Measurements from ENCODE around the gene TBC1D8.
"Not testable (repeated sequence)": the region's sequence is repeated elsewhere in the genome, so short reads cannot be mapped to it uniquely, and the experiment has no call there.

Gene TBC1D8

DNA sequence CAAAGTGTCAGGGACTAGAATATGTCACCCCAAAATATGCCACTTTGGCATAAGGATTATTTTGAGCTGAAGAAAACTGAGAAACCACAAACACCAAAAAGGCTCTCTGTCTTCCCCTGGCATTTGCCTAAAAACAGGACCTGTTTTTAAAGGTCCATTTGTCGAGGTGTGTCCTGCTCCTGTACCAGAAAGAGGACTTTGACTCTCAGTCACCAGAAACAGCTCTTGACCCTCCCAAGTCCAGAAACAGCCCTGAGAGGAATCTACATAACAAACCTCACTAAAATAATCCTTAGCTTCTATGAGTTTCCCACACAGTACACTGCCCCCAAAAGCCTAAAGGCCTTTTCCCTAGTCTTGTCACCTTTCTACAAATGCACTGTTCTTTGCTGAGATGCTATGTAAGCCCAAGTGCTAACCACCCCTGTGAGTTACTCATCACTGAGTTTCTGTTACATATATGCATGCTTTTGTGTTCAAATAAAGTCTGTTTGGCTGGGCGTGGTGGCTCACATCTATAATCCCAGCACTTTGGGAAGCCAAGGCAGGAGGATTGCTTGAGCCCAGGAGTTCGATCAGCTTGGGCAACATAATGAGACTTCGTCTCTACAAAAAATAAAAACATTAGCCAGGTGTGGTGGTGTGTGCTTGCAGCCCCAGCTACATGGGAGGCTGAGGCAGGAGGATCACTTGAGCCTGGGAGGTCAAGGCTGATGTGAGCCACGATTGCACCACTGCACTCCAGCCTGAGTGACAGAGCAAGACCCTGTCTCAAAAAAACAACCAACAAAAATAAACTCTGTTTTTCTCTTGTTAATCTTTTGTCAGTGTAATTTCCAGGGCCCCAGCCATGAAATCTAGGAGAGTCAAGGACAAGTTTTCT, 93.9 kb downstream of the TBC1D8 start:
- DNase-seq = no peak

DNA sequence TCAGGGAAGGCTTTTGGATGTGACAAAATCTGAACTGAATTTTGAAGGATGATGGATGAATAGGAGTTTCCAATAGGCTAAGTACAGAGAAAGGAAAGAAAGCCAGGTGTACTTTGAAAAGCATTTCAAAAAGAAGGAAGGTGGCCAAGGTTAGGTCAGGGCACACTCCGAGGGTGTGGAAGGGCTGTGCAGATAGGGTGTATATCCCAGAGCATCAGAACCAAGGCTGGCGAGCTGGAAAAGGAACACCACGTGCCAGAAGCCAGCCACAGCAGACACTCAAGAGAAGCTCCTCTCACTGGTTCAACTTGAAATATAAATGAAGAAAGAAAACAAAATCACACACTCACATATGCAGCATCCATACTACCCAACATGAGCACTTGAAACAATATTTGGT, 98.1 kb downstream of the TBC1D8 start:
- no peak for DNase-seq

DNA sequence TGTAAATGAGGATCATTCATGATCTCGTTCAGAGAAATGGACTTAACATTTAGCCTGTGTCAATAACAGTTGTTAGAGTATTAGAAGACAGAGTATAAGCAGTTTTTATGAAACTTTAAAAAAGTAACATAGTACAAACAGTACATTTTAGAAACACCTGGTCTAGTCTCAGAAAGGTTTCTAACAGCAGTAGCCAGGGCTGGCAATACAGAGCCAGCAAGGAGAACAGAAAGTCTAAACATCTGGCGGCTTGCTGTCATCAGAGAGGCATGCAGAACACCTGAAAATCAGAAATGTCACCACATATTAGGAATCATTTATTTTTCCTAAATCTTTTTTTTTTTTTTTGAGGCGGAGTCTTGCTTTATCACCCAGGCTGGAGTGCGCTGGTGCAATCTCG, 99.0 kb downstream of the TBC1D8 start:
- DNase-seq = no peak

DNA sequence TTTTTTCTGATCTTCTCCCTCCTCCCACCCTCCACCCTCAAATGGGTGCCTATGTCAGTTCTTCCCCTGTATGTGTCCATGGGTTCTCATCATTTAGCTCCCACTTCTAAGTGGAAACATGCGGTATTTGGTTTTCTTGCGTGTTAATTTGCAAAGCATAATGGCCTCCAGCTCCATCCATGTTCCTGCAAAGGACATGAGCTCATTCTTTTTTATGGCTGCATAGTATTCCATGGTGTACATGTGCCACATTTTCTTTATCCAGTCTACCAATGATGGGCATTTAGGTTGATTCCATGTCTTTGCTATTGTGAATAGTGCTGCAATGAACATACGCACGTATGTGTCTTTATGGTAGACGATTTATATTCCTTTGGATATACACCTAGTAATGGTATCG, 100.3 kb downstream of the TBC1D8 start:
- DNase-seq = not testable (repeated sequence)

DNA sequence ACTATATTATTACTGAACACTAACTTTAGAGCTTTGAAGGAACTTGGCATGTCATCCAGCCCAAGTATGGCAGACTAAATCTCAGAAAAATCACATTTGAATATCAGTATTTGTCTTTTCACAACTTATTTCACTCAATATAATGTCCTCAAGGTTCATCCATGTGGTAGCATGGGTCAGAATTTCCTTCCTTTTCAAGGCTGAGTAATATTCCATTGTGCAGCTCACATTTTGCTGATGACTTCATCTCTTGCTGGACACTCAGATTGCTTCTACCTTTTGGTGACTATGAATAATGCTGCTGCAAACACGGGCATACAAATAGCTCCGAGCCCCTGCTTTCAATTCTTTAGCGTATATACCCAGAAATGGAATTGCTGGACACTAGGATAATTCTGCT, 102.4 kb downstream of the TBC1D8 start:
- DNase-seq = no peak

DNA sequence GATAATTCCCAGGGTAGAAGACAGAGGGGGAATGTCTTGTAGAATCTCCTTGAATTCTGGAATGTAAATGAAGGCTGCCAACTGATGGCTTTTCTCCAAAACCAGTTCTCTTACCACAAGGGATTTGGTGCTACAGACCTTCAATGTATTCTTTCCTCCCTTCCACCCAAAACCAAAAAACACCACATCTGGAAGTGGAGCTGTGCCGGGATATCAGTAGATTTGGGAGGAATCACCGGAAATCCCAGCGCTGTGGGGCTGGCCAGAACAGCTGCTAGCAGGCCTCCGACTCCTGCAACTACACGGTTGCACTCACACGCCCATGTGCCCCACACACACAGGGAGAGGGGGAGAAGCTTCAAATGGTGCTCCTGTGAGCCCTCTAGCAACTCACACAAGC, 103.4 kb downstream of the TBC1D8 start:
- no peak for DNase-seq

DNA sequence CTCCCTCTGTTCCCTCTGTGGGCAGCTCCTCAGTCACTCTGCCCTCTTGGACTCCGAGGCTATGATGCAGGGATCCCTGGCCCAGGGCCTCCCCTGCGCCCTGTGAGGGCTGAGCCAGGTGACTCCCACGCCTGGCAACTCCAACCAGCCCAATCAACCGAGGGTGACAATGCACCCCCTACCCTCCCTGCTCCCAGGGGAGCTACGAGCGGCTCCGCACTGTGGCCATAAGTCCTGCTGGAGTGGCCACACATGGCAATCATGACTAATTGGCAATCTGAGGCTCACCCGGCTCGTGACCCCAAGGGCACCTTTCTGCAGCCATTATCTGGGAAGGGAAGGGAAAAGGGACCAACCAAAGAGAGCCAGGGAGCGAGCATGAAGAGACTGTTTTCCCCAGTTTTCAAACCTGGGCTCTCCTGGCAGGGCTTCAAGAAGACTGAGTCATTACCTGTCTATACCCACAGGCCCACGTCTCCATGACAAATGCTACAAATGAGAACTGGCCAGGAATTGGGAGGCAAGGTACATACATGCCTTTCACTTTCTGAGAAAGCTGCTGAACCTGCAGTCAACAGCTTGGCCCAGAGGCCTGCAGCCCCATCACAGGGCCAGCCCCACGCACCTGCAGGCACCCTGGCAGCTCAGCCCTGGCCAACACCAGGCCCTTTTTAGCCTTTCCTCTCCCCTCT, 104.0 kb downstream of the TBC1D8 start:
- DNase-seq = no peak

DNA sequence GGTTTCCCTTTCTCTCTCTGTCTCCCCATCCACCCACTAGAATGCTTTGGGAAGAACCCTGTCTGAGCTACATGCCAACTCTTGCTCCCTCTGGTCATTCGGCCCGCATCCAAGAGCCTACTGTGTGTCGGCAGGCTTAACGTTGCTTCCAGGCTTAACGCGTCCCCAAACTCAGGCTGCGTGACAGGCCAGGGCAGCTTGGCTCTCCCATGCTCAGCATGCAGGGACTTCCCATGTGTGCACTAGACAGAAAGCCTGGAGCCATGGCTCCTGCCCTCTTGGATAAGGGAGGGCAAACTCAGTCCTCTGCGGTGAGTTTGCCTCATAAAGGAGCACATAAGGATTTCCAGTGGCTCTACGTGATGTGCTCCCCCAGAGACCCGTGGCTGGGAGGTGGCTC, 105.9 kb downstream of the TBC1D8 start:
- no peak for DNase-seq

DNA sequence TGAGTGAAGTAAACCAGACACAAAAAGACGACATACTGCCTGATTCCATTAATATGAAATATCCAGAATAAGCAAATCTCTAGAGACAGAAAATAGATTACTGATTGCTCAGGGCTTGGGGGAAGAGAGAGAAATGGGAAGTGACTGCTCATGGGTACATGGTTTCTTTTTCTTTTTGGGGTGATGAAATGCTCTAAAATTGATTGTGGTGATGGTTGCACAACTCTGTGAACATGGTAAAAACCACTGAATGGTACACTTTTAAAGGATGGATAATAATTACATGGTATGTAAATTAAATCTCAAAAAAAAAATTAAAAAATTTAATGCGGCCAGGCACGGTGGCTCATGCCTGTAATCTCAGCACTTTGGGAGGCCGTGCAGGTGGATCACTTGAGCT, 109.8 kb downstream of the TBC1D8 start:
- DNase-seq = no peak

DNA sequence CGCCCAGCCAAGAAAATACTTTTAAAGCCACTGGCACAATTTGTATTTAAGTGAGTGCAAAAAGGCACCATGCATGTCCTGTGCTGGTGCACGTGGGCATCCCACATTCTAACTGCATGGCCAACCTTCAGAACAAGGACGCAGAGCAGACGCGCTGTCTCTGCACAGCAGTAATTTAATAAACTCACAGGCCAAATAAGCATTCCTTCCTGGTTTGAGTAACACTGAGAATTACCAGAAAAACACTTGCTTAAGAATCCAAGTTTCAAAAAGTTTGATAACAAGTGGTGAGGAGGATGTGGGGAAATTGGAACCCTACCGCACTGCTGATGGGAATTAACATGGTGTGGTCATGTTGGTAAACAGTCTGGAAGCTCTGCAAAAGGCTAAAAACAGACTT, 110.4 kb downstream of the TBC1D8 start:
- no peak for DNase-seq

DNA sequence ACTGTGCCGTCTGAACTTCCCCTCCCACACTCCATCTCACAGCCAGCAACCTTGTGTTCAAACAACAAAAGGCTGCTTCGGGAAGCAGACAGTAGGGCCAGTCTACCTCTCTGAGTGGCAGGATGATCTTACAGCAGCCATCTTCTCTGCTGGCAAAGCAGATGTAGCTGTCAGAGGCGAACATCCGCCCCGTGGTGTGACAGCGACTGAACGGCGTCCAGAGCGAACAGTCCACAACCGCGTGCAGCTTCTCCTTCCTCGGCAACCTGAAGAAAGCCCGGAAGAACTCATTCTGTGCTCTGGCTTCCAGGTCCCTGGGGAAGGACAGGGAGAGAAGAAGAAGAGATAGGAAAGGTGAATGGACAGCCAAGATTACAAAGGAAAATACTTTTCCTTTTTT, 111.1 kb downstream of the TBC1D8 start:
- no peak for DNase-seq

DNA sequence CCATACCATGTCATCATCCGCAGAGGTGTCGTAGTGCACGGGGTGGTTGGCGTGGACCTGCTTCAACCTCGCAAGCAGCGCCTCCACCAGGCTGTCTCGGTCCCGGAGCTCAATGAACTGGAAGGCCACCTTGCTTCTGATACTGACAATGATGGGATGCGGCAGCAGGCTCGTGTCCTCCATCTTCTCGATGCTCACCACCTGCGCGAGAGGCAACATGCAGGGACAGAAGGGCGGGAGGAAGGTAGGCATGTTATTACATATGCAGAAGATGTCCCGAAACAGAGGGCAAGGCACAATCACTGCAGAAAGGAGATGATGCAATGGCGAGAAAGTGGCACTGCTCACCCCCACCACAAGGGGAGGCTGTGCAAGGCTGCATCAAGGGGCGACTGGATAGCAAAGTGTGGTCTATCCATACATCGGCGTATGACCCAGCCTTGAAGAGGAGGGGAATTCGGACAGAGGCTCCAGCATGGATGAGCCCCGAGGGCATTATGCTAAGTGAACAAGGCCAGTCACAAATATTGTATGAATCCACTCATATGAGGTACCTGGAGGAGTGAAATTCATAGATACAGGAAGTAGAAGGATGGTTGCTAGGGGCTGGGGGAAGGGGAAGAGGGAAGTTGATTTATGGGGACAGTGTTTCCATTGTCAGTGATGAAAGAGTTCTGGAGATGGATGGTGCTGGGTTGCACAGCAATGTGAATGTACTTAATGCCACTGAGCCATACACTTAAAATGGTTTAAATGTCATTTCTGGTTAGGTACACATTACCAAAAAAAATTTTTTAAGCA, 112.5 kb downstream of the TBC1D8 start:
- DNase-seq = no peak

DNA sequence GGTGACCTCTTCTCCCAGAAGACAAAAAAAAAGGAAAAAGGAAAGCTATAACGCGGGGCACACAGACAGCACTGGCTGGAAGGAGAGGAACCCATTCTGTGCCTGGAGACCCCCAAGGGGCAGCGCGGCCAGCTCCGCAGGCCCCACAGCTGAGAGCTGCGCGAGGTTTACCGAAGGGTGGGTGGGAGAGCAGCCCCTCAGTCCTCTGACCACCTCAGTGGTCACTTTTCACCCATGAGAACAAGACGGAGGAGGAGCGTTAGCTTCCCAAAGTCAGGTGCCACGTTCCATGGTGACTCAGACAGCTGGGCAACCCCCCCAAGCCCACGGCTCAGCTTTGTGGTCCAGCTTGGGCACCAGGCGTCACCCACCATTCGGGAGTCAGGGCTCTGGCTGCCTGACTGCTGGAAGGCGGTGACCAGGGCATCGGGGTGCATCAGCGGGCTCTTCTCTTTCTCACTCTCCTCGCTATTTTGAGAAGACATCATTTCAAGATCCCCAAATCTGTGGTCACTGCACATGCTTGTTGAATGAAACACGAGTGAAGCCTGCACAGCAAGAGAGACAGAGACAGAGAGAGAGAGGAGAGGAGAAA, 113.9 kb downstream of the TBC1D8 start:
- no peak for DNase-seq

DNA sequence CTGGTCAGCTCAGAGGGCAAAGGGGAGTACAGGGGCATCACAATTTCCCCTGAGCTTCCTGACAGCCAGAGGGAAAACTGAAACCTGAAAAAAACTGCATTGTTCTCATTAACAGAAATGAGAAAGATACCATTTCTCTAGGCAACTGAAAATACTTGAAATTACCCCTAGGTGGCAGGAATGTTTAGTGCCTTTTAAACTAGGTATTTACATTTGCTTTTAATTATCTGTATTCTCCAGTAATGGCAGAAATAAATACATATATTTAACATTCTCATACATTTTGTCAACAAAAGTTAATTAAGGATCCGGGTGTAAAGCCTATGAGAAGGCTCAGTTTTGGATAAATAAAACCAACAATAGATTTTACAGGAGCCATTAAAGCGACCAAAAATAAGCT, 114.6 kb downstream of the TBC1D8 start:
- no peak for DNase-seq

DNA sequence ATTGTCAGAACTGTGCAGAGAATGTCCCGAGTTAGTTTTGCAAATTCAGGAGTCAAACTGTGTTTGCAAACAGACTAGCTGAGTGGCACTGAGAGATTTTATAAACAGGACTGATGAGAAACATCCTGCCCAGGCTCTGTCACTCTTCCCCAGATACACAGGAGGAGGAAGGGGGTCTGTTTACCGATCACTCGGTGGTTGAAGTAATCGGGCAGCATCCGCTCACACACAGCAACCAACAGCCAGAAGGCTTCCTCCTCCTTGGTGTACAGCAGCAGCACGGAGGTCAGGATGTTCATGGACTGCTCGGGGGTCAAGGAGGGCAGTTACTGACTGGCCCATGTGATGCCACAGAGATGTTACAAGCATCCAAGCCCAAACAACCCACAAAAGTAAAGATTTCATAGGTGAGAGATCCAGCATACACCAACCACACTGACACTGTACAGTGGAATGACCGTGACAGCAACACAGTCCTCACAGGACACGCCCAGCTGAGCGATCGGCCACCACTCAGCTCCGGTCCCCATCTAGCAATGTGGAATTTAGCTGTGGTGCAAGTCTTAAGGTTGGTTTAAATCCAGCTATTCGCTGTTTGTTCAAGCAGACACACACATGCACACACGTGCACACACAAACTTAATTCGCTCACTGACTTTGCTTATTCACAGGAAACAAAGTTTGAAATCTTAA, 119.0 kb downstream of the TBC1D8 start:
- no peak for DNase-seq

DNA sequence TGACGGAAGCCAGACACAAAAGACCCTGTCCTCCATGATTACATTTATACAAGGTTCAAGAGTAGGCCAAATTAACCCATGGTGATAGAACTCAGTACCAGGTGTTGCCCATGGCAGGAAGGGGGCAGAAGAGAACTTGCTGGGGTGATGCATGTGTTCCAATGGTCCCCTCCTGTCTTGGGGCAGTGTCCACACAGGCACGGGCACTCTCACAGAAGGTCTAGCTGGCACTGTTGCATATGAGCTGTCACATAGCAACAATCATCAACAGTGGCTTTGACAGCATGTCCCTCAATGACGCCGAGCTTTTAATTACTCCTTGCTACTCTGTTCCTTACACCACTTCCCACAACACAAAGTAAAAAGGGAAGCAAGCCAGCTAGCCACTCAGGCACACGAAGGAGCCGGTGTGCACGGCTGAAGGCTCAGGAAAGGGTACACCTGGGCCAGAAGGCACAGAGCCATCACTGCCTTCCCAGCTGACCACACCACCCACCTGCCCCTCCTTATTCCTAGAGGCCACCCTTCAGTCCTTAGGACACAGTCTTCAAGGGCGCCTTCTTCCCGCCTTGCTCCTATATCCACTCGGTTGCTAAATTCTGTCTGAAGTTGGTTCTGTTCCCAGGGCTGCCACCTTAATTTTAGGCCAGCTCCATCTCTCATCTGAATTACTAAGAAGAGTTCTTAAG, 120.2 kb downstream of the TBC1D8 start:
- DNase-seq = no peak

DNA sequence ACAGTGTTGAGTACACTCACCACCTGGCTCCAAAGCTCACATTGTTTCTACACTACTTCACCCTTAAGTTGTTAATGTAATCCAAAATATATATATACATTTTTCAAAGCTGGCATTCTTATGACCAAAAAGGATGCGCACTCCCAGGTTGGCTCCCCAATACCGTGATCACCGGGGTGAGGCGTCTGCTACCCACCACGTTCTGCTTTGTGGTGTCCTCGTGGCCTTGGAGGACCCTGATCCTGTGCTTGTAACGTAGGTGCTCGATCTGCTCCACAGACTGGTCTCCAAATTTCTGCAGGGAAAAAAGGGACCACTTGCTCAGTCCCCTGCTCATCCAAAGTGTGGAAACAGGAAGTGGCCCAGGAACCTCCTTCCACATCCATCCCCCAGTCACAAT, 123.3 kb downstream of the TBC1D8 start:
- no peak for DNase-seq

DNA sequence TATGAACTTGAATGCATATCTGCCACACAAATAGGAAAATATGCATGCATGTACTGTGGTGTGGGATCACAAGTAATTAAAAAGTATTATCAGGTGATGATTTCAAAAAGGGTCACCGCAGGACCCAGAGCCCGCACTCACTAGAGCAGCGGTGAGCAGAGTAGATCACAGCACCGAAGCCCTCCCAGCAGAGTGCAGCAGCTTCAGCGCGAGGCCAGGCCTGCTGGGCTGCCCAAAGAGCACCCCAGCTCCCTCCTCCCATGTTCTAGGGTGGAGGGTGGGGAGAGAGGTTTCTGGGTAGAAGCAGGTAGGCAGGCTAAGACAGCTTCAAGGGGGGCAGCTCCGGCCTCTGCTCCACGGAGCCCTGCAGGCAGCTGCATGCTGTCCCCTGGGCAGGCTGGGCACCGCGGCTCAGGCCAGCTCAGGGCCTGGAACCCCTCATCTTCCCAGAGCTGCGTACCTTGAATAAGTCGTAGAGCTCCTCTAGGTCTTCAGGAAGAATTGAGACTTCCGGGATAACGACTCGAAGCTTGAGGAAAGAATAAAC, 124.2 kb downstream of the TBC1D8 start:
- no peak for DNase-seq

DNA sequence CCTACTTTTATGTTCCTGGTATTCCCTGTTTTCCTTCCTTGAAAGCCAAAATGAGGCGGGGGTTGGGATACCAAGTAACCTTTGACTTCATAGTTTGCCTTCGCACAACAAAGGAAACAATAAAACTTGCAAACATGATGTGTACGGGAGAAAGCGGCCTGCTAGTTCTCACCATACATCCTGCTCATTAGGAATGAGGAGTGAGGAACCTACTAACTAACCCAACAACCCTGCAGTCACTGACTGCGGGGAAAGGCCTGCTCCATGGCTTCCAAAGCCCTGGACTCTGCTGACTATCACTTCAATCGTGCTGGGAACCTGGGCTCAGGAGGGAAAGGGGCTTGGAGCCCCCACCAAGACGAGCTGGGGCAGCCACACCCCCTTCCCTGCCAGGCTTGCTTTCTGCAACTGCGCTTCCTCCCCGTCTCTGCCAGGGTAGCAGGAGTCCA, 124.9 kb downstream of the TBC1D8 start:
- DNase-seq = no peak

DNA sequence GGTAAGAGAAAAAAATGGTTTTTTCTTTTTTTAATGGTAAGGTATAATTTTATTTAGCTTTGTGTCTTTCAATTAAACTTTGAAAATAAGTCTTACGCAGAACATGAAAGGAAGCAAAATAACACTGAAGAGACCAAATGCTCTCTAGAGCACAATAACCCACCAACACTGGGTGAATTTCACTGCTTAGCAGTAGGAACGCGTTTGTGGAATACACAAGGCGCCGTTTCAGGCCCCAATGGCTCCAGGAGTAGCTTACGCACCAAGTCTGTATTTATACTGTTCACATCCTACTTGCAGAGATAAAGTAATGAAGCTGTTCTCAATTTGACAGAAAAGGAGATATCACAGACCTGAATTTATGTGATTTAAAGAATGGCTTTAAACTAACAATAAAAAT, 125.6 kb downstream of the TBC1D8 start:
- DNase-seq = no peak

DNA sequence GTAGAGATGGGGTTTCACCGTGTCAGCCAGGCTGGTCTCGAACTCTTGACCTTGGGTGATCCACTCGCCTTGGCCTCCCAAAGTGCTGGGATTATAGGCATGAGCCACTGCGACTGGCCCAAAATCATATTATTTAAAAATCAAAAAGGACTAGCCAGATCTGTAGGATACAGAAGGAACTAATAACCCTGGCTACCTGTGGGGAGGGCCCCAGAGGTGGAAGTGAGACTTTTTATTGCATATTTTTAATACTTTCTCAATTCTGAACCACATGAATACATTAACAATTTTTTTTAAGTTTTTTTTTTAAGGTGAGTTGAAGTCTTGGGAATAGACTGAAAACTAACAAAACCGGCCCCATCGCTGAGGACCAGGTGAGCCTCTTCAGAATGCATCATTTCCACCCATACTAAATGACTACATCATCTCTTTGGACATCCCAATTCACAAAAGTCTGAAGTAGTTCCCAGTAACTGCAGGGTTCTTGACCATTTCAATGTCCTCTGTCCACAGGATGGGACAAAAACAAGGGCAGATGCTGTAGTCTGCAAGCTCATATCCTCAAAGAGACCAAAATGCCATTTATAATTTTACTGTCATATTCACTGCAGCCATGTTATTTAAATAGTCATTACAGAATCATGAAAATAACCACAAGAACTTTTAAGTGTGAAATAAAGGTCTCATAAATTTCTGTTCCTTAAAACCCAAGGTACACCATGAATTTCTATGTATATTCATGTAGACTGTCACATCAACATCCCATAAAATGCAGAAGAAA, 127.7 kb downstream of the TBC1D8 start:
- no peak for DNase-seq
